K562 (cell line): Measurements from ENCODE around the gene EEF1A2. TPM values are rescaled to one million over a fixed set of nuclear protein-coding genes. Genes with fewer than 3 reads are reported as not detected.
A peak's percentile ranks its signal among the peaks of the same experiment; 100 is the strongest.

Source experiments
- BHLHE40 ChIP-seq: IDR thresholded peaks from 2 replicates; pipeline ENCODE4 v1.6.1; 2011; ENCODE audit warnings: low read length, improper control_type of control experiment
- CBFB ChIP-seq: sonication (generic); formaldehyde crosslinking; IDR thresholded peaks from 2 replicates; pipeline ENCODE4 v1.4.0; 2020; ENCODE audit warnings: mild to moderate bottlenecking, missing genetic modification reagents
- FOXJ3 ChIP-seq: sonication (generic); formaldehyde crosslinking; IDR thresholded peaks from 2 replicates; pipeline ENCODE4 v1.4.0; 2020; ENCODE audit warnings: mild to moderate bottlenecking, missing genetic modification reagents
- GABPB1 ChIP-seq: sonication (generic); formaldehyde crosslinking; IDR thresholded peaks from 2 replicates; pipeline ENCODE4 v1.8.0; 2022; ENCODE audit warnings: mild to moderate bottlenecking, missing genetic modification reagents
- GTF2E2 ChIP-seq: fragments of 200-800 bp; sonication (Bioruptor generic); IDR thresholded peaks from 2 replicates; pipeline ENCODE4 v1.6.1; 2016; ENCODE audit warnings: missing genetic modification characterization, missing compliant biosample characterization
- HLTF ChIP-seq: fragments of 450-650 bp; IDR thresholded peaks from 2 replicates; pipeline ENCODE4 v1.6.1; 2016
- NFIC ChIP-seq: fragments of 450-650 bp; IDR thresholded peaks from 2 replicates; pipeline ENCODE4 v1.6.1; 2017; ENCODE audit warnings: mild to moderate bottlenecking, inconsistent platforms
- NR3C1 ChIP-seq: sonication (generic); formaldehyde crosslinking; IDR thresholded peaks from 2 replicates; pipeline ENCODE4 v1.8.1; 2022; ENCODE audit warnings: missing genetic modification reagents
- NUFIP1 ChIP-seq: fragments of 450-650 bp; IDR thresholded peaks from 2 replicates; pipeline ENCODE4 v1.6.1; 2018; ENCODE audit not compliant: partially characterized antibody
- RBM39 ChIP-seq: fragments of 200-400 bp; formaldehyde crosslinking; optimal IDR thresholded peaks from 2 replicates; pipeline ENCODE3; 2018; ENCODE audit warnings: low read depth, low read length
- SUPT5H ChIP-seq: fragments of 450-650 bp; IDR thresholded peaks from 2 replicates; pipeline ENCODE4 v1.6.1; 2016
- XRCC5 ChIP-seq: fragments of 200-400 bp; formaldehyde crosslinking; IDR thresholded peaks from 2 replicates; pipeline ENCODE4 v1.6.1; 2017; ENCODE audit warnings: low read depth, mild to moderate bottlenecking, low read length
- ZNF347 ChIP-seq: fragments of 450-650 bp; formaldehyde crosslinking; IDR thresholded peaks from 2 replicates; pipeline ENCODE4 v1.4.0; 2020; ENCODE audit warnings: low read depth, mild to moderate bottlenecking, moderate library complexity
- ZNF695 ChIP-seq: fragments of 450-650 bp; formaldehyde crosslinking; IDR thresholded peaks from 2 replicates; pipeline ENCODE4 v1.4.0; 2020; ENCODE audit warnings: mild to moderate bottlenecking, moderate library complexity
- ZNF76 ChIP-seq: fragments of 250-450 bp; sonication (Bioruptor Pico); IDR thresholded peaks from 2 replicates; pipeline ENCODE4 v1.4.0; 2020; ENCODE audit warnings: mild to moderate bottlenecking, moderate library complexity, borderline replicate concordance
- polyA plus RNA-seq, 8 experiments: library from polyadenylated mRNA; depleted of rRNA in 4 of 8; stranded (reverse) in 5 of 8; unstranded in 3 of 8; fragments of >200 nt; fragmentation: Nextera tagmentation in 2 of 8; fragmentation: Illumina TruSeq in 1 of 8; extraction: Ambion mirVana in 2 of 8; extraction: Trizol in 1 of 8; gene quantifications; 2 replicates each; pipeline versions ENCODE4 v1.2.1 to v1.2.3, GENCODE V29; 2011 to 2014; ENCODE audit warnings: inconsistent platforms in 1 of 8, missing spikeins in 1 of 8
- total RNA-seq, 7 experiments: library from RNA; depleted of rRNA in 6 of 7; stranded (reverse); fragments of >200 nt in 6 of 7; fragmentation: Illumina TruSeq in 2 of 7; extraction: Trizol in 2 of 7; gene quantifications; 2 replicates each; pipeline versions ENCODE4 v1.2.1 to v1.2.3, GENCODE V29; 2011 to 2021; ENCODE audit warnings: low replicate concordance in 1 of 7
- TF ChIP-seq, protein P1 (sequence below): fragments of 450-650 bp; IDR thresholded peaks from 2 replicates; pipeline ENCODE4 v1.6.1; 2016; ENCODE audit warnings: low read depth, mild to moderate bottlenecking, moderate library complexity
- TF ChIP-seq, protein P2 (sequence below), 2 experiments: fragments of 450-650 bp; formaldehyde crosslinking in 1 of 2; IDR thresholded peaks; 2 replicates each; pipeline versions ENCODE4 v1.4.0 to v1.6.1; 2014 to 2020; ENCODE audit warnings: mild to moderate bottlenecking in 2 of 2, borderline replicate concordance in 1 of 2, low read depth in 1 of 2
- TF ChIP-seq, protein P3 (sequence below): fragments of 450-650 bp; formaldehyde crosslinking; IDR thresholded peaks from 2 replicates; pipeline ENCODE4 v1.4.0; 2022; ENCODE audit warnings: missing genetic modification characterization
- TF ChIP-seq, protein P4 (sequence below): sonication (generic); formaldehyde crosslinking; IDR thresholded peaks from 2 replicates; pipeline ENCODE4 v1.9.0; 2022; ENCODE audit warnings: mild to moderate bottlenecking, missing genetic modification reagents

EEF1A2 gene
- total and polyA plus RNA-seq, 9 of the 15 experiments (the other 6 are each of a cell fraction or from before 2014, with no cell fraction given) = 0.04 to 29.6 (median 11.5) TPM

DNA sequence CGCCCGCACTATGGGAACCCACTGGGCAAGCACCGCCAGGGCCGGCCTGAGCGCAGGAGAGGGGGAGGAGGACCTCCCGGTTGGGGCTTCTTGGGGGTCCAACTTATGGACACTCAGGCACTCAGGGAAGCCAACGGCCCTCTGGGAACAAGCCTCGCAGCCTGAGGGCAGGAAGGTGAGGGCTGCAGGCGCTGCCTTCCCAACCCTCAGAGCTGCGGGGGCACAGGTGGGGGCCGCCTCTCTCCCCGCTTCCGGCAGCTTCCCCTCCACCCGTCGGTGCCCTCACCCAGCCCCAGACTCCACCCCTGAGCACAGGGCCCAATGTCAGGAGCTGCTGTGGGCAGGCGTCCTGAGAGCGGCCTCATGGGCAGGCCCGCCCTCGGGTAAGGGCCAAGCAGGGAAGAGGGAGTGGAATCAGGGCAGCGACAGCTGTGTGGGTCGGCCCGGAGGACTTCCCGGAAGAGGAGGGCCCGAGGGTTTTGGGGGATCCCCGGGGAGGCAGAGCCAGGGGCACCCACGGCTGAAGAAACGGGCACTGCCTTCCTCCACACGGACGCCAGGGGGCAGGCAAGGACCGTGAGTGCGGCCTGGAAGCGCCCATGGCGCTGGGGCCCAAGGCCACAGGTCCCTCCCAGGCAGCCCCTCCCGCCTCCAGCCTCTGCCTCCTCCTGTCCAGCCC is 38.8 kb upstream of the EEF1A2 start (continued):
- TF ChIP-seq ZNF347 (no peak), XRCC5 (0 out of 2 replicates have a peak, but pooled peaks have one; percentile 43), SUPT5H (no peak), GTF2E2 (tag) (no peak), NR3C1 (no peak), BHLHE40 (peak; percentile 46), RBM39 (no peak), HLTF (no peak), FOXJ3 (no peak), CBFB (CRISPR knock-in tag) (peak; percentile 35; the same call in 1 of the 2 replicates), GABPB1 (CRISPR knock-in tag) (peak; percentile 76), ZNF695 (CRISPR knock-in tag) (no peak), NFIC (peak; percentile 6; the same call in 1 of the 2 replicates), NUFIP1 (no peak), ZNF76 (CRISPR knock-in tag) (0 out of 2 replicates have a peak, but pooled peaks have one; percentile 8)
- TF ChIP-seq, protein P1, sequence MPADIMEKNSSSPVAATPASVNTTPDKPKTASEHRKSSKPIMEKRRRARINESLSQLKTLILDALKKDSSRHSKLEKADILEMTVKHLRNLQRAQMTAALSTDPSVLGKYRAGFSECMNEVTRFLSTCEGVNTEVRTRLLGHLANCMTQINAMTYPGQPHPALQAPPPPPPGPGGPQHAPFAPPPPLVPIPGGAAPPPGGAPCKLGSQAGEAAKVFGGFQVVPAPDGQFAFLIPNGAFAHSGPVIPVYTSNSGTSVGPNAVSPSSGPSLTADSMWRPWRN = no peak
- TF ChIP-seq, protein P2, sequence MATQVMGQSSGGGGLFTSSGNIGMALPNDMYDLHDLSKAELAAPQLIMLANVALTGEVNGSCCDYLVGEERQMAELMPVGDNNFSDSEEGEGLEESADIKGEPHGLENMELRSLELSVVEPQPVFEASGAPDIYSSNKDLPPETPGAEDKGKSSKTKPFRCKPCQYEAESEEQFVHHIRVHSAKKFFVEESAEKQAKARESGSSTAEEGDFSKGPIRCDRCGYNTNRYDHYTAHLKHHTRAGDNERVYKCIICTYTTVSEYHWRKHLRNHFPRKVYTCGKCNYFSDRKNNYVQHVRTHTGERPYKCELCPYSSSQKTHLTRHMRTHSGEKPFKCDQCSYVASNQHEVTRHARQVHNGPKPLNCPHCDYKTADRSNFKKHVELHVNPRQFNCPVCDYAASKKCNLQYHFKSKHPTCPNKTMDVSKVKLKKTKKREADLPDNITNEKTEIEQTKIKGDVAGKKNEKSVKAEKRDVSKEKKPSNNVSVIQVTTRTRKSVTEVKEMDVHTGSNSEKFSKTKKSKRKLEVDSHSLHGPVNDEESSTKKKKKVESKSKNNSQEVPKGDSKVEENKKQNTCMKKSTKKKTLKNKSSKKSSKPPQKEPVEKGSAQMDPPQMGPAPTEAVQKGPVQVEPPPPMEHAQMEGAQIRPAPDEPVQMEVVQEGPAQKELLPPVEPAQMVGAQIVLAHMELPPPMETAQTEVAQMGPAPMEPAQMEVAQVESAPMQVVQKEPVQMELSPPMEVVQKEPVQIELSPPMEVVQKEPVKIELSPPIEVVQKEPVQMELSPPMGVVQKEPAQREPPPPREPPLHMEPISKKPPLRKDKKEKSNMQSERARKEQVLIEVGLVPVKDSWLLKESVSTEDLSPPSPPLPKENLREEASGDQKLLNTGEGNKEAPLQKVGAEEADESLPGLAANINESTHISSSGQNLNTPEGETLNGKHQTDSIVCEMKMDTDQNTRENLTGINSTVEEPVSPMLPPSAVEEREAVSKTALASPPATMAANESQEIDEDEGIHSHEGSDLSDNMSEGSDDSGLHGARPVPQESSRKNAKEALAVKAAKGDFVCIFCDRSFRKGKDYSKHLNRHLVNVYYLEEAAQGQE (IDR thresholded peaks at IDR 0.05; ENCODE audit: borderline replicate concordance) = peak; percentile 87
- TF ChIP-seq, protein P2 (CRISPR knock-in tag; IDR thresholded peaks at IDR 0.05; ENCODE audit: low read depth) = no peak
- TF ChIP-seq, protein P3, sequence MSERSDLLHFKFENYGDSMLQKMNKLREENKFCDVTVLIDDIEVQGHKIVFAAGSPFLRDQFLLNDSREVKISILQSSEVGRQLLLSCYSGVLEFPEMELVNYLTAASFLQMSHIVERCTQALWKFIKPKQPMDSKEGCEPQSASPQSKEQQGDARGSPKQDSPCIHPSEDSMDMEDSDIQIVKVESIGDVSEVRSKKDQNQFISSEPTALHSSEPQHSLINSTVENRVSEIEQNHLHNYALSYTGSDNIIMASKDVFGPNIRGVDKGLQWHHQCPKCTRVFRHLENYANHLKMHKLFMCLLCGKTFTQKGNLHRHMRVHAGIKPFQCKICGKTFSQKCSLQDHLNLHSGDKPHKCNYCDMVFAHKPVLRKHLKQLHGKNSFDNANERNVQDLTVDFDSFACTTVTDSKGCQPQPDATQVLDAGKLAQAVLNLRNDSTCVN (CRISPR knock-in tag) = no peak
- TF ChIP-seq, protein P4, sequence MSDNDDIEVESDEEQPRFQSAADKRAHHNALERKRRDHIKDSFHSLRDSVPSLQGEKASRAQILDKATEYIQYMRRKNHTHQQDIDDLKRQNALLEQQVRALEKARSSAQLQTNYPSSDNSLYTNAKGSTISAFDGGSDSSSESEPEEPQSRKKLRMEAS = peak; percentile 29
